ENCODE data around the gene TEX2. TPM values are rescaled to one million over a fixed set of nuclear protein-coding genes. Genes with fewer than 3 reads are reported as not detected.

Gene TEX2
- total RNA-seq, 4 donors from 2014 or later: 12.3 to 137 (median 30.3) TPM

GRCh38 chr17:64110379-64111152, 152.5 kb downstream of the TEX2 start:
- H3K4me1 ChIP-seq: peaks cover 7 to 36% (median 19%) of the 10 kb centered on the region in 4 donors
- intact Hi-C loops (cut with DNase I; ENCODE audit: low total_unique reads) (no loop called here), in situ Hi-C loops (cut with MboI; ENCODE audit: low pct_ligation_motif_present in 1 of 4, low pct_unique_long_range_greater_than_20kb in 1 of 4, low sequenced_read_pairs in 3 of 4) (no loop called here)
- WGBS, 2 donors (ENCODE audit: low coverage in 1 of 2): 88 to 92% methylated on average over 8 to 12 of the region's 12 CpGs
- H3K36me3 ChIP-seq: no peaks in the 10 kb centered on the region
- DNase-seq: no peak
- H3K27me3 ChIP-seq: no peaks in the 10 kb centered on the region
- TF ChIP-seq POLR2AphosphoS5 (IDR thresholded peaks at IDR 0.05) (no peak), EP300 (IDR thresholded peaks at IDR 0.05; ENCODE audit: low read depth) (no peak), CTCF (IDR thresholded peaks at IDR 0.05) (no peak), POLR2A (IDR thresholded peaks at IDR 0.05) (no peak)
- H3K9me3 ChIP-seq: no peaks in the 10 kb centered on the region
- no peak overlapping the region for H3K27ac ChIP-seq
- no peak overlapping the region for H3K4me3 ChIP-seq

- Histone ChIP-seq H3K9me3 (no peaks in the 10 kb centered on the region), H3K27me3 (no peaks in the 10 kb centered on the region), H3K36me3 (no peaks in the 10 kb centered on the region), H3K4me1 (peaks cover 7 to 32% (median 17%) of the 10 kb centered on the region in 4 donors), H3K27ac (no peak overlapping the region), H3K4me3 (no peak overlapping the region)
- in situ Hi-C loops (cut with MboI; ENCODE audit: low pct_ligation_motif_present in 1 of 4, low pct_unique_long_range_greater_than_20kb in 1 of 4, low sequenced_read_pairs in 3 of 4): no loop called here
- TF ChIP-seq POLR2AphosphoS5 (IDR thresholded peaks at IDR 0.05) (no peak), CTCF (IDR thresholded peaks at IDR 0.05) (no peak), EP300 (IDR thresholded peaks at IDR 0.05; ENCODE audit: low read depth) (no peak), POLR2A (IDR thresholded peaks at IDR 0.05) (no peak)
- WGBS, 2 donors (ENCODE audit: low coverage in 1 of 2): 85 to 93% methylated on average over 4 to 5 of the region's 5 CpGs
- no peak for DNase-seq
- intact Hi-C loops (cut with DNase I; ENCODE audit: low total_unique reads): no loop called here
Observed at GRCh38 chr17:64109400-64109799, 153.7 kb downstream of the TEX2 start.

- in situ Hi-C loops (cut with MboI; ENCODE audit: low pct_ligation_motif_present in 1 of 4, low pct_unique_long_range_greater_than_20kb in 1 of 4, low sequenced_read_pairs in 3 of 4) (no loop called here), intact Hi-C loops (cut with DNase I; ENCODE audit: low total_unique reads) (no loop called here)
- Histone ChIP-seq H3K9me3 (no peaks in the 10 kb centered on the region), H3K4me1 (peaks cover 7 to 37% (median 17%) of the 10 kb centered on the region in 4 donors), H3K36me3 (no peaks in the 10 kb centered on the region), H3K27me3 (no peaks in the 10 kb centered on the region), H3K27ac (peak overlapping the region in 1 of 4 donors; percentile 39), H3K4me3 (no peak overlapping the region)
- no peak for DNase-seq
- WGBS, 2 donors (ENCODE audit: low coverage in 1 of 2): 60 to 62% methylated on average over 3 to 5 of the region's 5 CpGs
- no peak for TF ChIP-seq POLR2AphosphoS5 (IDR thresholded peaks at IDR 0.05)
- TF ChIP-seq EP300 (IDR thresholded peaks at IDR 0.05; ENCODE audit: low read depth): no peak
- no peak for TF ChIP-seq CTCF (IDR thresholded peaks at IDR 0.05)
- no peak for TF ChIP-seq POLR2A (IDR thresholded peaks at IDR 0.05)
Observed at GRCh38 chr17:64107500-64108236, 155.4 kb downstream of the TEX2 start.

- no peak overlapping the region for H3K27ac ChIP-seq
- no peaks in the 10 kb centered on the region for H3K36me3 ChIP-seq
- H3K27me3 ChIP-seq: no peaks in the 10 kb centered on the region
- intact Hi-C loops (cut with DNase I; ENCODE audit: low total_unique reads) (no loop called here), in situ Hi-C loops (cut with MboI; ENCODE audit: low pct_ligation_motif_present in 1 of 4, low pct_unique_long_range_greater_than_20kb in 1 of 4, low sequenced_read_pairs in 3 of 4) (no loop called here)
- H3K4me1 ChIP-seq: peaks cover 7 to 37% (median 17%) of the 10 kb centered on the region in 4 donors
- H3K9me3 ChIP-seq: no peaks in the 10 kb centered on the region
- no peak for TF ChIP-seq POLR2A (IDR thresholded peaks at IDR 0.05)
- no peak for TF ChIP-seq POLR2AphosphoS5 (IDR thresholded peaks at IDR 0.05)
- TF ChIP-seq EP300 (IDR thresholded peaks at IDR 0.05; ENCODE audit: low read depth): no peak
- no peak for TF ChIP-seq CTCF (IDR thresholded peaks at IDR 0.05)
- WGBS, 2 donors (ENCODE audit: low coverage in 1 of 2): 71 to 90% methylated on average over 2 to 3 of the region's 3 CpGs
- H3K4me3 ChIP-seq: no peak overlapping the region
- no peak for DNase-seq
Observed at GRCh38 chr17:64106918-64107317, 156.1 kb downstream of the TEX2 start.

Measured in transverse colon (tissue), 4 donors.